Ectodermal cell (in vitro differentiated cells): ENCODE results near the gene SOX8.
"Not testable (repeated sequence)": the region's sequence is repeated elsewhere in the genome, so short reads cannot be mapped to it uniquely, and the experiment has no call there.

ENCODE experiments used
- H3K27ac ChIP-seq: 2 replicates; pipeline ENCODE4 v1.7.0; 2013; ENCODE audit warnings: mild to moderate bottlenecking, low read depth, low read length; ENCODE audit not compliant: insufficient read depth, poor library complexity, severe bottlenecking
- H3K27me3 ChIP-seq: 2 replicates; pipeline ENCODE4 v1.7.0; 2013; ENCODE audit warnings: mild to moderate bottlenecking, low read length; ENCODE audit not compliant: insufficient read depth, control insufficient read depth, poor library complexity, severe bottlenecking
- H3K36me3 ChIP-seq: one replicate; pipeline ENCODE4 v1.7.0; 2013; ENCODE audit warnings: low read length; ENCODE audit not compliant: control insufficient read depth, insufficient read depth
- H3K4me1 ChIP-seq: one replicate; pipeline ENCODE4 v1.7.0; 2013; ENCODE audit warnings: low read length; ENCODE audit not compliant: control insufficient read depth, insufficient read depth
- H3K4me3 ChIP-seq: 2 replicates; pipeline ENCODE4 v1.7.0; 2013; ENCODE audit warnings: low read depth, low read length, control low read depth; ENCODE audit not compliant: insufficient read depth
- H3K9me3 ChIP-seq: 2 replicates; pipeline ENCODE4 v1.7.0; 2013; ENCODE audit warnings: mild to moderate bottlenecking, low read length, moderate library complexity; ENCODE audit not compliant: control insufficient read depth
- WGBS, 2 experiments: methylation state at CpG; one replicate each; pipeline ENCODE4 v1.1.7; 2013; ENCODE audit warnings: missing lambda C conversion rate in 2 of 2; 5-methylcytosine and 5-hydroxymethylcytosine counted together

The SOX8 gene

GRCh38 chr16:942436-943060, 39.0 kb upstream of the SOX8 start:
- WGBS, 2 experiments = 78% methylated on average over 4 of the region's 4 CpGs
- Histone ChIP-seq H3K27me3 (no peaks in the 10 kb centered on the region), H3K36me3 (no peaks in the 10 kb centered on the region), H3K27ac (no peak overlapping the region), H3K9me3 (peaks cover 2% of the 10 kb centered on the region), H3K4me1 (no peaks in the 10 kb centered on the region), H3K4me3 (no peak overlapping the region)

DNA sequence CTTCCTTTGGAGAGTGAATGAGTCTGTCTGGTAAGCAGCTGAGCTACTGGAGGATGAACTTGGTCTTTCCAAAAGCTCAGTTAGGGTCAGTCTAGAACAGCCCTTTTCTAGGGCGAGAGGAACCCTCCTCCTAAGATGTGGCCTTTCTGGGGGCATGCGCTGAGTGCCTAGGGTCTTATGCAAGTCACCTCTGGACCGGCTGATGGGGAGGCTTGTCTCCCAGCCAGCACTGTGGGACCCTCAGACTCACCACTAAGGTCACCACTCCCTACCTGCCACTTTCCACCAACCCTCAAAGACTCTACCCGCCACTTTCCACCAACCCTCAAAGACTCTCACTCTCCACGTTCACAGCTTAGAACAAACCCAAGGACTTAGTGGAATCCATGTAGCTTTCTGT, 37.6 kb upstream of the SOX8 start:
- no peaks in the 10 kb centered on the region for H3K4me1 ChIP-seq
- 90 to 95% methylated on average over 5 of the region's 5 CpGs for WGBS, 2 experiments

DNA sequence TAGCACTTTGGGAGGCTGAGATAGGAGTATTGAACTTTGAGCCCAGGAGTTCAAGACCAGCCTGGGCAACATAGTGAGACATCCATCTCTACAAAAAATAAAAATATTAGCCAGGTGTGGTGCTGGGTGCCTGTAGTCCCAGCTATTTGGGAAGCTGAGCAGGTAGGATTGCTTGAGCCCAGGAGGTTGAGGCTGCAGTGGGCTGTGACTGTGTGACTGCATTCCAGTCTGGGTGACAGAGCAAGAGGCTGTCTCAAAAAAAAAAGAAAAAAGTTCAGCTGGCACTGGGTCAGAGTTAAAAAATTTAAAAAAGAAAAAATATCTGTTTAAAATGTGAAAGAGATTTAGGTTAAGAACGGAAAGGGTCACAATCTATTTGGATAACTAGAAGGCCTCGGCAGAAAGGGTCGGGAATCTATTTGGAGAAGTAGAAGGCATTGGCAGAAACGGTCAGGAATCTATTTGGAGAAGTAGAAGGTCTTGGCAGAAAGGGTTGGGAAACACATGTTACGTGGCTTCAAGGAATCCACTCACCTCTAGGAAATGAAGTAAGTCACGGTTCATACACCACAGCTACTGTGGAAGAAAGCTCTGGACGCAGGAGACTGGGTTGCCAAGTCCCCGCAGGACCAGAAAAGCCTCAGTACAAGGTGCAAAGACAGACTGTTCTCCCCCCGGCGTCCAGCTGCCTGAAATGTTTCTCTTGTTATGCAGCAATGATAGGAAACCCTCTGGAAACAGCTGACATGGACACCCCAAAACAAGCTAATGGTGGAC, 36.1 kb upstream of the SOX8 start:
- H3K27me3 ChIP-seq = no peaks in the 10 kb centered on the region
- H3K4me3 ChIP-seq = no peak overlapping the region
- no peaks in the 10 kb centered on the region for H3K4me1 ChIP-seq
- H3K27ac ChIP-seq = no peak overlapping the region
- peaks cover 2% of the 10 kb centered on the region for H3K9me3 ChIP-seq
- no peaks in the 10 kb centered on the region for H3K36me3 ChIP-seq
- 89% methylated on average over 10 of the region's 10 CpGs for WGBS, 2 experiments

More for the DNA sequence above, 37.6 kb upstream of the SOX8 start:
- H3K27me3 ChIP-seq = no peaks in the 10 kb centered on the region
- H3K27ac ChIP-seq = no peak overlapping the region
- no peak overlapping the region for H3K4me3 ChIP-seq
- peaks cover 2% of the 10 kb centered on the region for H3K9me3 ChIP-seq
- H3K36me3 ChIP-seq = no peaks in the 10 kb centered on the region

GRCh38 chr16:946048-946395, 35.5 kb upstream of the SOX8 start:
- H3K36me3 ChIP-seq = no peaks in the 10 kb centered on the region
- H3K4me3 ChIP-seq = no peak overlapping the region
- H3K9me3 ChIP-seq = peaks cover 2% of the 10 kb centered on the region
- 93 to 94% methylated on average over 8 of the region's 8 CpGs for WGBS, 2 experiments
- no peaks in the 10 kb centered on the region for H3K27me3 ChIP-seq
- H3K4me1 ChIP-seq = no peaks in the 10 kb centered on the region
- no peak overlapping the region for H3K27ac ChIP-seq

DNA sequence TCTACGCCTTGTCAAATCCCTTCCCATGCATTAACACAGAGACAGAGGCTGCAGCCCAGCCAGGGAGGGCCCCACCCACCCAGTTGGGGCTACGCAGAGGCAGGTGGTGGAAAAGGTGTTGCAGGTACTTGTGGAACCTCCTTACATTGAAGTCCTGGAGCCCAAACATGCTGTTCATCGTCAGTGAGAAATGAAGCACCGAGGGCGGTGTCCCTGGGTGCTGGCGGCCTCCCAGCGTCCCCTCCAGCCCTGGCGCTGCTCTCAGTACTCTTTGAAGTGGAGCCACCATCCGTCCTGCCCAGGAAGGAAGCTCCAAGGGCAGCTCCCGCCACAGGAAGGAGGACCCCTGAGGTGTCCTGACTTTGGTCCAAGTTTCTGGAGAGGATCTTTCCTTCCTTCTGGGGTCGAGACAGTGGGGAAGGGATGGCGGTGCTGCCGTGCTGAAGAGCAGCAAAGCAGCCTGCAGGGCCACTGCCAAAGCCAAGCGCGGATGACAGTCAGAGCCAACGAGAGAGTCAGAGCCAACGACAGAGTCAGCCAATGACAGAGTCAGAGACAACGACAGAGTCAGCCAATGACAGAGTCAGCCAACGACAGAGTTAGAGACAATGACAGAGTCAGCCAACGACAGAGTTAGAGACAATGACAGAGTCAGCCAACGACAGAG, 34.2 kb upstream of the SOX8 start:
- Histone ChIP-seq H3K4me1 (no peaks in the 10 kb centered on the region), H3K4me3 (no peak overlapping the region), H3K9me3 (peaks cover 2% of the 10 kb centered on the region), H3K27ac (no peak overlapping the region), H3K27me3 (no peaks in the 10 kb centered on the region), H3K36me3 (no peaks in the 10 kb centered on the region)
- 92% methylated on average over 21 of the region's 21 CpGs for WGBS, 2 experiments

- WGBS, 2 experiments = 87 to 90% methylated on average over 17 of the region's 17 CpGs
- not testable (repeated sequence) for H3K9me3 ChIP-seq, H3K27ac ChIP-seq, H3K4me3 ChIP-seq, H3K4me1 ChIP-seq, H3K27me3 ChIP-seq, H3K36me3 ChIP-seq
Observed at GRCh38 chr16:947922-948303, 33.7 kb upstream of the SOX8 start.

- not testable (repeated sequence) for H3K36me3 ChIP-seq, H3K27me3 ChIP-seq
- 90 to 93% methylated on average over 18 of the region's 18 CpGs for WGBS, 2 experiments
Observed at GRCh38 chr16:948767-949166, 32.8 kb upstream of the SOX8 start.

GRCh38 chr16:950733-951573, 30.6 kb upstream of the SOX8 start:
- 88% methylated on average over 27 of the region's 27 CpGs for WGBS, 2 experiments
- H3K4me3 ChIP-seq, H3K27me3 ChIP-seq, H3K27ac ChIP-seq, H3K4me1 ChIP-seq, H3K9me3 ChIP-seq, H3K36me3 ChIP-seq: not testable (repeated sequence)

More at GRCh38 chr16:948767-949166, 32.8 kb upstream of the SOX8 start:
- not testable (repeated sequence) for H3K4me1 ChIP-seq, H3K27ac ChIP-seq, H3K9me3 ChIP-seq, H3K4me3 ChIP-seq

DNA sequence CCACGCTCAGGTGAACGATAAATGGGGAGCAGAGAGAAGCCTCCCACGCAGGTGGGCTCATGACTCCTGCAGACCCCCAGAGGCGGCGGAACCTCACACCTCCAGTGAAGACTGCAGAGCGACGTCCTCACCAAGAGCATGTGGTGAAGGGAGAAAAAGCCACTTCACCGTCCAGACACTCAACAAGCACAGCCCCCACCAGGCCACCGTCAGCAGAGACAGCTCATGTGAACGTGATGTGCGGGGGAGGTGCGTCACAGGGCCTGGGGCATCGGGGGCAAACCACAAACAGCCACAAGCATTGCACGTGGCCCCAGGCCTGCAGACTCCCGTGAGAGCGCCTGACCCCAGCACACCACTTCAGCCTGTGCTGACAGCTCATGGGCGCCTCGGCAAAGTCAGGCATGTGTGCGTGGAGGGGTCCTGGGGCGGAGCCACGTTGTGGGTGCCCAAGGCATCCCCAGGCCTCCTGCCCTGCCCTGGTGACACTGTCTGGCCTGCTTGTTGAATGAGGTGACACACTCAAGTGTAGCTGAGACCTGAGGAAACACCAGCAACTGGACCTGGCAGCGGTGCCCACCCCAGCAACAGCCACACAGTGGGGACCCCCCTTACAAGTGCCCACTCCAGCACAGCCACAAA, 29.8 kb upstream of the SOX8 start:
- Histone ChIP-seq H3K4me1 (no peaks in the 10 kb centered on the region), H3K27me3 (no peaks in the 10 kb centered on the region), H3K36me3 (no peaks in the 10 kb centered on the region), H3K4me3 (no peak overlapping the region), H3K9me3 (no peaks in the 10 kb centered on the region), H3K27ac (no peak overlapping the region)
- WGBS, 2 experiments = 92 to 93% methylated on average over 22 of the region's 22 CpGs
